Sigmoid colon (tissue), 4 donors: ENCODE data around the gene SMAP1.

Source experiments
- EP300 ChIP-seq, 4 donors: sonication (generic); formaldehyde crosslinking; IDR thresholded peaks; one replicate each; pipeline ENCODE4 v1.6.1; 2017; ENCODE audit warnings: antibody characterized with exemption in 4 of 4
- POLR2A ChIP-seq, 2 donors: fragments of 450-650 bp; IDR thresholded peaks; one replicate each; pipeline ENCODE4 v1.6.1; 2016; ENCODE audit warnings: antibody characterized with exemption in 2 of 2, mild to moderate bottlenecking in 2 of 2, moderate library complexity in 2 of 2
- TF ChIP-seq, protein P1 (sequence below), 4 experiments: fragments of 450-650 bp in 3 of 4; fragments of 200-600 bp in 1 of 4; IDR thresholded peaks; one replicate each; pipeline ENCODE4 v1.5.1; 2016 to 2019; ENCODE audit warnings: antibody characterized with exemption in 4 of 4, mild to moderate bottlenecking in 3 of 4, moderate library complexity in 2 of 4

GRCh38 chr6:70821751-70822150, 154.1 kb downstream of the SMAP1 start:
- TF ChIP-seq POLR2A (IDR thresholded peaks at IDR 0.05) (no peak), EP300 (IDR thresholded peaks at IDR 0.05) (no peak)
- TF ChIP-seq, protein P1, sequence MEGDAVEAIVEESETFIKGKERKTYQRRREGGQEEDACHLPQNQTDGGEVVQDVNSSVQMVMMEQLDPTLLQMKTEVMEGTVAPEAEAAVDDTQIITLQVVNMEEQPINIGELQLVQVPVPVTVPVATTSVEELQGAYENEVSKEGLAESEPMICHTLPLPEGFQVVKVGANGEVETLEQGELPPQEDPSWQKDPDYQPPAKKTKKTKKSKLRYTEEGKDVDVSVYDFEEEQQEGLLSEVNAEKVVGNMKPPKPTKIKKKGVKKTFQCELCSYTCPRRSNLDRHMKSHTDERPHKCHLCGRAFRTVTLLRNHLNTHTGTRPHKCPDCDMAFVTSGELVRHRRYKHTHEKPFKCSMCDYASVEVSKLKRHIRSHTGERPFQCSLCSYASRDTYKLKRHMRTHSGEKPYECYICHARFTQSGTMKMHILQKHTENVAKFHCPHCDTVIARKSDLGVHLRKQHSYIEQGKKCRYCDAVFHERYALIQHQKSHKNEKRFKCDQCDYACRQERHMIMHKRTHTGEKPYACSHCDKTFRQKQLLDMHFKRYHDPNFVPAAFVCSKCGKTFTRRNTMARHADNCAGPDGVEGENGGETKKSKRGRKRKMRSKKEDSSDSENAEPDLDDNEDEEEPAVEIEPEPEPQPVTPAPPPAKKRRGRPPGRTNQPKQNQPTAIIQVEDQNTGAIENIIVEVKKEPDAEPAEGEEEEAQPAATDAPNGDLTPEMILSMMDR (IDR thresholded peaks at IDR 0.05): no peak
